Left lung (tissue), 10 donors: ENCODE measurements around the gene CANT1. TPM values are rescaled to one million over a fixed set of nuclear protein-coding genes. Genes with fewer than 3 reads are reported as not detected.

Source experiments
- ATAC-seq: fragments of 200-7000 bp; cut with Tn5 transposase; one replicate; pipeline ENCODE4 v1.9.1; 2020; ENCODE audit warnings: moderate library complexity
- DNase-seq, 4 donors: peaks; one replicate each; pipeline ENCODE4 v3.0.0-alpha.2; 2013 to 2020
- H3K27ac ChIP-seq, 2 donors: fragments of 200-600 bp; sonication (generic) in 1 of 2; one replicate each; pipeline versions ENCODE4 v1.5.0 to v1.8.0; 2020 to 2021
- H3K27me3 ChIP-seq, 2 donors: fragments of 200-600 bp; sonication (generic) in 1 of 2; one replicate each; pipeline versions ENCODE4 v1.5.0 to v1.8.0; 2020 to 2021
- H3K36me3 ChIP-seq, 2 donors: fragments of 200-600 bp; sonication (generic) in 1 of 2; one replicate each; pipeline versions ENCODE4 v1.5.0 to v1.8.0; 2020 to 2021
- H3K4me1 ChIP-seq, 2 donors: fragments of 200-600 bp; one replicate each; pipeline ENCODE4 v1.8.0; 2021
- H3K4me3 ChIP-seq, 2 donors: fragments of 200-600 bp; sonication (generic) in 1 of 2; one replicate each; pipeline versions ENCODE4 v1.5.0 to v1.8.0; 2020 to 2021; ENCODE audit warnings: mild to moderate bottlenecking in 1 of 2
- H3K9me3 ChIP-seq, 2 donors: fragments of 200-600 bp; sonication (generic) in 1 of 2; one replicate each; pipeline versions ENCODE4 v1.5.0 to v1.8.0; 2020 to 2021
- CTCF ChIP-seq, 2 donors: fragments of 200-600 bp; sonication (generic) in 1 of 2; IDR thresholded peaks; one replicate each; pipeline versions ENCODE4 v1.5.0 to v1.8.0; 2021; ENCODE audit warnings: antibody characterized with exemption in 2 of 2
- intact Hi-C, 2 donors: fragments of 100-400 bp; cut with DNase I; formaldehyde crosslinking; loops; one replicate each; pipeline versions ENCODE4 v1.11.2 to v1.14.2; 2022
- polyA plus RNA-seq, 6 donors: library from polyadenylated mRNA; unstranded; fragments of 120-200 nt; gene quantifications; one replicate each; pipeline ENCODE4 v1.2.1, GENCODE V29; 2013; ENCODE audit not compliant: insufficient read length in 6 of 6
- total RNA-seq, 2 donors: library from RNA; stranded (reverse); fragmentation: NEBNext Ultra II Directional; extraction: Animal tissue kit (Norgen Biotek cat#: 25700); gene quantifications; one replicate each; pipeline ENCODE4 v1.2.1, GENCODE V29; 2021
- donor health status: DM: no; HTN: yes; CAD: no.
- donor health status: DM: no; HTN: no; CAD: no.

The CANT1 gene
- total and polyA plus RNA-seq, 8 donors = 37.9 to 69.0 (median 41.2) TPM

GRCh38 chr17:78979780-78980623 lies 29.6 kb downstream of the CANT1 start, which contains the start of gene LGALS3BP:
Gene LGALS3BP (minus strand): TSS chr17:78979923. CDS start chr17:78977191, 2,732 bp downstream.
- peak within 1 kb of the TSS; percentile 42 to 51 for H3K4me3 ChIP-seq
- ATAC-seq (peak; percentile 81), DNase-seq (peak in 3 of 4 donors; percentile 51 to 83 (median 77))
- H3K27me3 ChIP-seq = no peaks in the 10 kb centered on the region
- peak within 1 kb of the TSS; percentile 53 to 79 for H3K27ac ChIP-seq
- peaks cover 21 to 37% of the 10 kb centered on the region in 2 donors for H3K4me1 ChIP-seq
- no peak for TF ChIP-seq CTCF (IDR thresholded peaks at IDR 0.05)
- intact Hi-C loops = no loop called here
- no peaks in the 10 kb centered on the region for H3K9me3 ChIP-seq
- peaks cover 0 to 1% of the 10 kb centered on the region in 2 donors for H3K36me3 ChIP-seq

- no peak for DNase-seq
- Histone ChIP-seq H3K36me3 (peaks cover 0 to 11% of the 10 kb centered on the region in 2 donors), H3K27ac (peak overlapping the region in 1 of 2 donors; percentile 13), H3K4me1 (peaks cover 21 to 38% of the 10 kb centered on the region in 2 donors), H3K27me3 (no peaks in the 10 kb centered on the region), H3K9me3 (no peaks in the 10 kb centered on the region), H3K4me3 (peak overlapping the region; percentile 9 to 51)
- intact Hi-C loops = no loop called here
- TF ChIP-seq CTCF (IDR thresholded peaks at IDR 0.05) = no peak
- ATAC-seq = peak; percentile 16
These were observed 31.3 kb downstream of the CANT1 start for GRCh38 chr17:78977997-78978973.

- intact Hi-C loops = no loop called here
- ATAC-seq (no peak), DNase-seq (no peak)
- H3K9me3 ChIP-seq = no peaks in the 10 kb centered on the region
- H3K36me3 ChIP-seq = peaks cover 0 to 11% of the 10 kb centered on the region in 2 donors
- peak overlapping the region in 1 of 2 donors; percentile 51 for H3K4me3 ChIP-seq
- H3K4me1 ChIP-seq = peaks cover 21 to 38% of the 10 kb centered on the region in 2 donors
- TF ChIP-seq CTCF (IDR thresholded peaks at IDR 0.05) = no peak
- H3K27me3 ChIP-seq = no peaks in the 10 kb centered on the region
- H3K27ac ChIP-seq = no peak overlapping the region
These were observed 32.0 kb downstream of the CANT1 start for GRCh38 chr17:78977681-78977943.

- no peak overlapping the region for H3K27ac ChIP-seq
- no peaks in the 10 kb centered on the region for H3K27me3 ChIP-seq
- intact Hi-C loops = no loop called here
- H3K4me1 ChIP-seq = peaks cover 21 to 38% of the 10 kb centered on the region in 2 donors
- no peak for TF ChIP-seq CTCF (IDR thresholded peaks at IDR 0.05)
- no peak for ATAC-seq
- H3K4me3 ChIP-seq = peak overlapping the region in 1 of 2 donors; percentile 51
- peaks cover 0 to 15% of the 10 kb centered on the region in 2 donors for H3K36me3 ChIP-seq
- no peaks in the 10 kb centered on the region for H3K9me3 ChIP-seq
- DNase-seq = no peak
These were observed 32.5 kb downstream of the CANT1 start for GRCh38 chr17:78976907-78977680.
